ENCODE data around the gene TP53I13.
A peak's percentile ranks its signal among the peaks of the same experiment; 100 is the strongest.

Gene TP53I13

DNA sequence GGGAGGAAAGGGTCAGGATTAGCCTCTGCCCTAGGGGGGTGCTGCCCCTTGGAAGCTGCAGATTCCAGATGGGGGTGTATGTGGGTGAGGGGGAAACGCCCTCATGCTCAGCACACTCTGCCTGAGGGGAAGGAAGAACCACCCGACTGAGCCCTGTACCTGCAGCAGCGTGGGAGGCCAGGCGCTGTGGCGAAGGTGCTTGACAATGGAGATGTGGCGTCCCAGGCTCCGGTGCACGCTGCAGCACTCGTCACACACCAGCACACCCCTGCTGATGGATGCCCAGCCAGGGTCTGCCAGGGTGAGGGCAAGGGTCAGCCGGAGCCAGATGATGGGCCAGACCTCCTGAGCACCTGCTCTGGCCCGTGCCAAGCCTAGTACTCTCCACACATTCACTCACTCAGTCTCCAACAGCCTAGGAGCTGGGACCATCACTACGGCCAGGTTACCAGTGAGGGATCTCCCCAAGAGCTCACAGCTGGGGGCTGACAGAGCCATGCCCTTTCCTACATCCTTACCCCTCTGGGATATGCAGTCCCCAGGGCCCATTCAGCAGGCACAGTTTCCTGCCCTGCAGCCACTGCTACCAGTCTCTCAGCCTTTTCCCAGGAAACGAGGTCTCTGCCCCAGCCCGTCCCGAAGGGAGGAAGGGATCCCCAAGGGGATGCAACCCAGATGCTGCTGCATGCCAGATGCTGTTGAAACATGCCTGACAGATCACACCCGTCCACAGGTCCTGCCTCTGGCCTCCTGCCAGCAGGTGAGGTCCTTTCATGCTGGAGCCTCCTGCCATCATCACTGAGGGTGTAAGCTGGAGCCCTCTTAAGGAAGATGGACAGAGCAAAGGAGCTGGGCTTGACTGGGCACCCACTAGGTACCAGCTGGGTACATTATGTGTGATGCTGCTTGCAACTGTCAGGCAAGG, 15.1 kb downstream of the TP53I13 start:
- H3K27ac ChIP-seq (replicated peaks), result no peak overlapping the region
- TF ChIP-seq SPI1 (IDR thresholded peaks at IDR 0.05; ENCODE audit: borderline replicate concordance, low read depth) (no peak), REST (IDR thresholded peaks at IDR 0.05; ENCODE audit: insufficient replicate concordance, low read depth) (no peak), POLR2AphosphoS5 (IDR thresholded peaks at IDR 0.05; ENCODE audit: low read depth) (no peak), GABPA (IDR thresholded peaks at IDR 0.05; ENCODE audit: low read depth) (no peak), CTCF (IDR thresholded peaks at IDR 0.05; ENCODE audit: insufficient read depth, low read length) (no peak)
- no peaks in the 10 kb centered on the region for H3K27me3 ChIP-seq (ENCODE audit: insufficient read depth, poor library complexity, severe bottlenecking)
- no peak for DNase-seq (ENCODE audit: low read depth in 1 of 2, low spot score in 1 of 2)
- no peak overlapping the region for H3K4me3 ChIP-seq (replicated peaks; ENCODE audit: insufficient read depth, low read length)

DNA sequence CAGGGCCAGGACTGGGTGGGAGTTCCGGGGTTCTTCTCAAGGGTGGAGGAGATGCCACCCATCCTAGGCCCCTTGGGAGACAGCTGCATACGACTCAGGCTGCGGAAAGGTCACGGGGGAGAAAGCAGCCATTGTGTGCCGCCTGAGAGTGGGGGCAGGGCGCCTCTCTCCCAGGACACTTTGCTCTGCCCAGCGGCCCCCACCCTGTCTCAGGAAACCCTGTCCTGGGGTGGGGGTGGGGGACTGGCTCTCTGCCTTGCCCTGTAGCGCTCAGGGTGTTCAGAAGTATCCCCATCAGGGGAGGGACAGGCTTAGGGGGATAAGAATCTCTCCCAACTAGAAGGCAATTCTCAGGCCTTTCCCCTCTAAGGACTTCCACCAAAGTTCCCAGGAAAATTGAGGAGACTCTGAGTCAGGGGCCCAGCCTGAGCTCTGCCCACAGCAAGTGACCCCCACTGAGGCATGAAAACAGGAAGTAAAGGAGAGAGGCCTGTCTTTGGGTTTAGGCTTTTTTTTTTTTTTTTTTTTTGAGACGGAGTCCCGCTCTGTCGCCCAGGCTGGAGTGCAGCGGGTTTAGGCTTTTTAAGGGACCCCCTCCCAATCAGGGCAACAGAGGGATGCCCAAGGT, 16.1 kb downstream of the TP53I13 start:
- Histone ChIP-seq H3K4me3 (replicated peaks; ENCODE audit: insufficient read depth, low read length) (no peak overlapping the region), H3K27ac (replicated peaks) (no peak overlapping the region), H3K27me3 (ENCODE audit: insufficient read depth, poor library complexity, severe bottlenecking) (no peaks in the 10 kb centered on the region)
- TF ChIP-seq GABPA (IDR thresholded peaks at IDR 0.05; ENCODE audit: low read depth) (no peak), POLR2AphosphoS5 (IDR thresholded peaks at IDR 0.05; ENCODE audit: low read depth) (no peak), CTCF (IDR thresholded peaks at IDR 0.05; ENCODE audit: insufficient read depth, low read length) (no peak), REST (IDR thresholded peaks at IDR 0.05; ENCODE audit: insufficient replicate concordance, low read depth) (no peak), SPI1 (IDR thresholded peaks at IDR 0.05; ENCODE audit: borderline replicate concordance, low read depth) (no peak)
- DNase-seq (ENCODE audit: low read depth in 1 of 2, low spot score in 1 of 2), result no peak

DNA sequence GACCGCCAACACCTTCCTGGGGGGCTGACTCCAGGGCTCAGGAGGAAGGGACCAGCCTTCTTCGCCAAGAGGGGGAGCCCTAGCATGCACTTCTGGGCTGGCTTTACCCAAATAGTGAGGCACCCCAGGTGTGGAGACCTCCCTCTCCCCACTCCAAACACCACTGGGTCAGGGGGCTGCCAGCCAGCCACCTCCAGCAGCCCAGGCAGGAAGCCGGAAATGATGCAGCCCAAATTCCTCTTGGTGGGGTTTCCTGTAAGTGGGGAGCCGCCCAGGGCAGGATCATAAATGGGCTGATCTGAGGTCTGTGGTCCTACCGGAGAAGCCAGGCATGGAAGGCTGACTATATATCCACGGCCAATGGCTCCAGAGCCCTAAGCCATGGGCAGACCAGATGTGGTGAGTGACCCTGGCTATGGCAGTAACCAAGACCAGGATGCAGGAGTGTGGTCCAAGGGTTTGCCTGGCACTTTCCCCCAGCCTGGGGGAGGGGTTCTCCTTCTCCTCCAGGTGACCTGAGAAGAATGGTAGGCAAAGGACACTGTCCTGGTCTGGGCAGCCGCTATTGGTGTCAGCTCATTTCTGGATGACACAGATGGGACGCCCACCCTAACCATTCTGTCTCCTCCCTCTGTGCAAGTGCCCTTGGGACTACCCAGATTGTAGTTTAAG, 16.7 kb downstream of the TP53I13 start:
- no peaks in the 10 kb centered on the region for H3K27me3 ChIP-seq (ENCODE audit: insufficient read depth, poor library complexity, severe bottlenecking)
- DNase-seq (ENCODE audit: low read depth in 1 of 2, low spot score in 1 of 2), result no peak
- TF ChIP-seq CTCF (IDR thresholded peaks at IDR 0.05; ENCODE audit: insufficient read depth, low read length) (peak; percentile 3), REST (IDR thresholded peaks at IDR 0.05; ENCODE audit: insufficient replicate concordance, low read depth) (no peak), SPI1 (IDR thresholded peaks at IDR 0.05; ENCODE audit: borderline replicate concordance, low read depth) (no peak), POLR2AphosphoS5 (IDR thresholded peaks at IDR 0.05; ENCODE audit: low read depth) (no peak), GABPA (IDR thresholded peaks at IDR 0.05; ENCODE audit: low read depth) (no peak)
- H3K4me3 ChIP-seq (replicated peaks; ENCODE audit: insufficient read depth, low read length), result no peak overlapping the region
- H3K27ac ChIP-seq (replicated peaks), result 0 out of 2 replicates have a peak overlapping the region, but pooled peaks have one; percentile 2

Data from HL-60 (cell line).